NCI-H2107 treated with DMSO at 0.1 percent for 48 hours (cell line): ENCODE measurements around the gene RBM44.
"Not testable (repeated sequence)": the region's sequence is repeated elsewhere in the genome, so short reads cannot be mapped to it uniquely, and the experiment has no call there.

Experiments used
- DNase-seq: peaks from one replicate; lab custom pipeline; 2025; ENCODE audit not compliant: unreplicated experiment; lab: John Stamatoyannopoulos, UW

RBM44 gene

GRCh38 chr2:237782181-237782580 lies 16.4 kb upstream of the RBM44 start:
- no peak for DNase-seq

GRCh38 chr2:237783678-237784077 lies 14.9 kb upstream of the RBM44 start:
- DNase-seq, result not testable (repeated sequence)

GRCh38 chr2:237786936-237787335 lies 11.6 kb upstream of the RBM44 start:
- no peak for DNase-seq

DNA sequence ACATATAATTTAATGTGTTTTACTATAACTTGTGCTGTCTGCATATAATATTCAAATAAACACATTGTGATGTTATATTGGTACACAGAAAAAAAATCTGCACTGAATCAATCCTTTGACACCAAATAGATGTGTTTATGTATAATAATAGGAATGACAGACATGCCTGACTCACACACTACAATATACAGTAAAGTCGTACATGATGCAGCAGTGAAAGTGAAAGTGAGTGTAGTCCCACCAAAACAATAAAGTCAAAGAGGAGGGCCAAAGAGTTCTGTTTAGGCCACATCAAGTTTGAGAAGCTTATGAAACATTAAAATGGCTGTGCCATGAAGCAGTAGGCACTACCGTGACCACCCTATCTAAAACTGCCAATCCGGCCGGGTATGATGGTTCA lies 8.2 kb upstream of the RBM44 start:
- DNase-seq, result no peak

DNA sequence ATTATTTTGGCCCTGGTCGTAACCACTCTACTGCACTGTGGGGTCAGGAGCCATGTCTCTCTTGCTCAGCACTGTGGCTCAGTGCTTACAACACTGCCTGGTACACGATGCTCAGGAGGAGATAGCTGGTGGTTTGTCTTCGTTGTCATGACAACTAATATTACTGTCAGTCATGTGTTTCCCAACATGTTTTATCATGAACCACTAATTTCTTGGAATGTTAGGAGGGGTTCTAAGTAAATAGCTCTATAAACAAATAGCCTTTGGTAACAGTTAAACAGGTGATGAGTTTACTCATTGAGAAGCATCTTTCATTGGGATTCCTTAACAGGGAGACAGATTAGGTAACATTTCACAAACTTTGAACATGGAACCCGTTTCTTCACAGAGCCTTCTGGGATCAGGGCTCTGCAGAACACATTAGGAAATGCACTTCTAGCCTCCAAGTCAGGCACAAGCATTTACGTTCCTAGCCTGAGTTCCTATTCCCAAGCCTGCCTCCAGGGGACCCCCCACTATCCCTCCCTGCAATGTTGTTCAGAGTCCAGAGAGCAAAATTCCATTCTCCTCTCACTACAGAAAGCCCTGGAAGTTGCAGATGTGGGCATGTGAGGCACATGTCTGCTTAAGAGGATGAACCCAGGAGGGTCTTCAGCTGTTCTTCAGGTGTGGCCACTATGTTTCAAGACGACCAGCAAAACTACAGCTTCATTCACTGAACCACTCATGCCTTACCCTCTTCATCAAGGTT lies 6.4 kb upstream of the RBM44 start:
- no peak for DNase-seq

DNA sequence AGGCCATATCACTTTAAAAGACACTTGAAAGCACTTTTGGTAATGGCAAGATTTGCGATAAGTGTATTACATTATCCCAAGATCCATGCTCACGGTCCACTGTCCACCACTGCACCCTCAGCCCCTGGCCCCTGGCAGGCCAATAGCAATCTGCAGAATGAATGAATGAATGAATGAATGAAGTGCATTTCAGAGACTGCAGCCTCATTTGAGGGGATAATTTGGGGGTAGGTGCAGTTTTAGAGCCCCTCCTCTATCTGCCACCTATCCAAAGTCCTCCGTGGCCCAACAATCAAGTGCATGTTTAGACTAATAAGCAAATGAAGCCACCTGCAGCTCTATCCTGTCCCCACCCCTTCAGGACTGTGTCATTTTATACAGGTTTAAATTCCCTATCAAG lies 1.3 kb upstream of the RBM44 start:
- DNase-seq, result no peak

- DNase-seq, result no peak
Observed at GRCh38 chr2:237799060-237799428, 465 bp downstream of the RBM44 start.

DNA sequence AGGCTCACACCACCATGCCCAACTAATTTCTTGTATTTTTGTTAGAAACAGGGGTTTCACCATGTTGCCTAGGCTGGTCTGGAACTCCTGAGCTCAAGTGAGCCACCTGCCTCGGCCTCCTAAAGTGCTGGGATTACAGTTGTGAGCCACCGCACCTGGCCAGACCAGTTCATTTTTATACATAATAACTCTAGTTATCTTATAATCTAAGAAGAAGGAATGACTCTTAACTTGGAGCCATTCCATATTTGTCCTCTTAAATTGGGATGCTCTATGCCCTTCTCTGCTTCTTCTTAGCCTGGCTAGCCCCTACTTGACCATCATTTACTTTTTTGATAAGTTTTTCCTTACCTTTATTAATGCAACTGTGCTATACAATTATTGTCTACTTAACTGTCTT lies 2.9 kb downstream of the RBM44 start:
- no peak for DNase-seq

DNA sequence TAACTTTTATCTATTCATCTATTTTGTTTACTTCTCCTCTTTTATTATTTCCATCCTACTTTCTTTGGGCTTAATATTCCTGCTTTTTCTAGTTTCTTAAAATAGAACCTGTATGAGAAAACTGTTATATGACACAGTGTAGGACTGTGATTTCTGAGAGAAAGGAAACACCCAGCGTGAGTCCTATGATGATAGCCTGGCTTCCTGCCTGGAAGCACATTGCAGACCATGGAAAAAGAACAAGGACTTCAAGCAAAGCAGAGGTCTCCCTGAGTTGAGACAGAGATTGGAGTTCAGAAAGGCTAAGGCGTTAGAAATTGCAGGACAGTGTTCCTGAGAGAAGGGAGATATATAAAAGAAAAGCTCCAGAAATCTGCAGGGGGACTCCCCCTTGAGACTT lies 7.8 kb downstream of the RBM44 start:
- DNase-seq, result no peak

DNA sequence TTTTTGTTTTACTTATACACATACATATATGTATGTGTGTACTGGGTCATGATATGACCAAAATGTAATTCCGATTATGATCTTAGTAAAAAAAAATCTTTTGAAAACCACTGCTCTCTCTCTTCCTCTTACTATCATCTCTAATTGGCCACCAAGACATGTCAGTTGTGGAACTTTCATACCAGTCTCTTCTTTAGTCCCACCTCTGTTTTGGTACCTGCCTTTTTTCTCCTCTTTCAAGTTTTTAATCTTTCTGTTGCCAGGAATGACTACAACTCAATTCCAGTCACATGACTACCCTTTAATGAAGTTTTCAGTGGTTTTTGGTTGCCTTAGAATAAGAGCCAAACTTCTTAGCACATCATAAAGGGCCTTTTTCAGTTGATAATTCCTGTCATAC lies 17.1 kb downstream of the RBM44 start:
- DNase-seq, result no peak

DNA sequence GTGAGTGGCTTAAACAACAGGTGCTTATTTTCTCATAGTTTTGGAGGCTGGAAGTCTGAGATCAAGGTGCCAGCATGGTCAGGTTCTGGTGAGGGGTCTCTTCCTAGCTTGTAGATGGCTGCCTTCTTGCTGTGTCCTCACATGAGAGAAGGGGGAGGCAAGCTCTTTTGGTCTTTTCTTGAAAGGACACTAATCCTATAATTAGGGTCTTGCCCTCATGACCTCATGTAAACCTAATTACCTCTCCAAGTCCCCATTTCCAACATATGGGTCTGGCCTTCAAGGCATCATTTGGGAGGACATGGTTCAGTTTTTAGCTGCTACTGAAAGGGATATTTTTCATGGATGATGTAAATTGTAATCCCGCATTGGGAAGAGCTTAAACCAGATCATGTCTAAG lies 18.0 kb downstream of the RBM44 start:
- no peak for DNase-seq

DNA sequence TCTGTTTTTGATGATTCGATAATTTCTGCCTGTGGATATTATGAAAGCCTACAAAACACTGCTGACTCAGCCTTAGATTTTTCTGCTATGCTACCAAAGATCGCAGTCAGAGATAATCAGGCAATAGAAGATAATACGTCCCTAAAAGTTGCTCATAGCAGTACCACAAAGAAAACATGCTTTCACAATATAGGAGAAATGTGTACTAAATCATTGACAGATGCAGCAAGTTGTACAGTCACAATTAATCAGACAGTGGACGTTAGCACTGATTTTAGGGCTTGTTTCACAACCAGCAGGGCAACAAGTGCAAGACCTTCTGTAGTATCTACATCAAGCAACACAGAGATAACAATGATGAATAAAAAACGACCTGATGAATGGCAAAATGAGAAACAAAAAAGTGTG lies 19.5 kb downstream of the RBM44 start:
- no peak for DNase-seq

GRCh38 chr2:237819231-237819630 lies 20.7 kb downstream of the RBM44 start:
- DNase-seq, result no peak

DNA sequence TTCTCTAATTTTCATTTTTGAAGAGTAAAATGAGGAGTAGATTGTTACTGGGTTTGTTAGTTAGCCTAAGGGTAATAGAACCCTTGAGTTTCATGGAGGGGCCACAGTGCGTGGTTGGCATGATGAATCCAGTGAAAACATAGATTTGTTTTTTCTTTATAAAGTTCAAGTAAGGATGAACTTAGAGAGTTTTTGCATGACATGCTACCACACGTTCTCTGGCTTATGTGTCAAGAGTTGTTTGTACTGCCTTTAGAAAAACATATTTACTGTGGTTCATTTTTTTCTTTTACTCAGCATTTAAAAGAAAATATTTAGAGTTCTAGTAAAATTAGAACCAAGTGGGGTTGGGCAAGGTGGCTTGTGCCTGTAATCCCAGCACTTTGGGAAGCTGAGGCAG lies 21.8 kb downstream of the RBM44 start:
- no peak for DNase-seq

DNA sequence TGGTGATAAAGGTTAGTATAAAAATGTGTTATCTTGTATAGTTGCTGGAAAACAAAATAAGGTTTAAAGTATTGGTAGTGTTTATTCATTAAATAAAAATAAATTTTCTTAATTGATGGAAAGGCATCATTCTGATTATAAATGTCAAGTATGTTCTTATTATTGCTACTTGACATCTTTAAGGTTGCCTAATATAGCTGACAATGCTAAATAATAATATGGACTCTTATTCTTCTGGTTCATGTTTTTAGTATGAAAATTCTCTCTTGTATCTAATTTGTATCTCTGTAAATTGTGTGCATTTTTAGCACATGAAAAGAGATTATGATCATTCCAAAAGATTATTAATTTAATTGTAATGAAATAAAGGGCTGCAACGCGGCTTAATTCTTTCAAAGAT lies 25.0 kb downstream of the RBM44 start:
- DNase-seq, result no peak

GRCh38 chr2:237824085-237824484 lies 25.5 kb downstream of the RBM44 start:
- no peak for DNase-seq

- DNase-seq, result no peak
Observed at GRCh38 chr2:237827421-237827987, 28.9 kb downstream of the RBM44 start.

- DNase-seq, result no peak
Observed at GRCh38 chr2:237830522-237830921, 31.9 kb downstream of the RBM44 start.

DNA sequence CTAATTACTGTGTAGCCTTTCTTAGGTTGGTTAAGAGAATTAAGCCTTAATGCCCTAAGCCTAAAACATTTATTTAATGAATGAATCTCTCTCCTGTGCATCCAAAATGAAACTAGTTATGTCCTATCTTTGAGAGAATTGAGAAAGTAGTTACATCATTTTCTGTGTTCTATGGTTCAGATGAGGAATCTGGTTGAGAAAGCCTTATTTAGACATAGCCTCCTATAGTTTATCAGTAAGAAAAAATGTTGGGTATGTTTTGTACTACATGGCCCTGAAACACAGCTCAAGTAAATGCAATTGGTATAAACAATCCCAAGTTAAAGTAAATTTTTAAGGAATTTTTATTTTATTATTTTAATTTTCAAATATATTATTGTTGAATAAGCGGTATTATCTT lies 35.0 kb downstream of the RBM44 start:
- DNase-seq, result no peak

GRCh38 chr2:237835372-237835771 lies 36.8 kb downstream of the RBM44 start:
- no peak for DNase-seq

GRCh38 chr2:237841051-237841450 lies 42.5 kb downstream of the RBM44 start:
- DNase-seq, result no peak

DNA sequence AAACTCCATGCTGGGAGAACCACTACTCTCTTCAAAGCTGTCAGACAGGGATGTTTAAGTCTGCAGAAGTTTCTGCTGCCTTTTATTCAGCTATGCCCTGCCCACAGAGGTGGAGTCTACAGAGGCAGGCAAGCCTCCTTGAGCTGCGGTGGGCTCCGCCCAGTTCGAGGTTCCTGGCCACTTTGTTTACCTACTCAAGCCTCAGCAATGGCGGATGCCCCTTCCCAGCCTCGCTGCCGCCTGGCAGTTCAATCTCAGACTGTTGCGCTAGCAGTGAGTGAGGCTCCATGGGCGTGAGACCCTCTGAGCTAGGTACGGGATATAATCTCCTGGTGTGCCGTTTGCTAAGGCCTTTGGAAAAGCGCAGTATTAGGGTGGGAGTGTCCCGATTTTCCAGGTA lies 50.4 kb downstream of the RBM44 start:
- DNase-seq, result not testable (repeated sequence)

GRCh38 chr2:237854295-237854694 lies 55.7 kb downstream of the RBM44 start:
- DNase-seq, result no peak
